Measurements from ENCODE around the gene ZNF385B.

GRCh38 chr2:179513181-179513580 is 348.2 kb downstream of the ZNF385B start:
- no peak for TF ChIP-seq FOXM1 (IDR thresholded peaks at IDR 0.05; ENCODE audit: borderline replicate concordance, low read depth)
- no peak for TF ChIP-seq RAD21 (IDR thresholded peaks at IDR 0.05; ENCODE audit: low read depth)
- no peak for TF ChIP-seq EP300 (IDR thresholded peaks at IDR 0.05; ENCODE audit: borderline replicate concordance)
- TF ChIP-seq CEBPB (IDR thresholded peaks at IDR 0.05) = no peak
- no peak for TF ChIP-seq USF1 (IDR thresholded peaks at IDR 0.05)
- TF ChIP-seq EGR1 (IDR thresholded peaks at IDR 0.05) = no peak
- no peak for TF ChIP-seq REST (IDR thresholded peaks at IDR 0.05; ENCODE audit: low read depth)
- no peak for TF ChIP-seq TAF1 (IDR thresholded peaks at IDR 0.05; ENCODE audit: low read depth)
- no peak for TF ChIP-seq MAX (IDR thresholded peaks at IDR 0.05)
- no peak for TF ChIP-seq NFIC (IDR thresholded peaks at IDR 0.05)
- no peak for TF ChIP-seq CREB1 (IDR thresholded peaks at IDR 0.05; ENCODE audit: low read depth)
- no peak for TF ChIP-seq YY1 (IDR thresholded peaks at IDR 0.05; ENCODE audit: low read depth)

Measured in Ishikawa (cell line).